HG03139 (cell line): ENCODE data around the gene RAPGEF4.

Experiments
- ATAC-seq: cut with Tn5 transposase; IDR thresholded peaks from one replicate; pipeline ENCODE4 v1.9.1; 2021; ENCODE audit not compliant: unreplicated experiment

Gene RAPGEF4

DNA sequence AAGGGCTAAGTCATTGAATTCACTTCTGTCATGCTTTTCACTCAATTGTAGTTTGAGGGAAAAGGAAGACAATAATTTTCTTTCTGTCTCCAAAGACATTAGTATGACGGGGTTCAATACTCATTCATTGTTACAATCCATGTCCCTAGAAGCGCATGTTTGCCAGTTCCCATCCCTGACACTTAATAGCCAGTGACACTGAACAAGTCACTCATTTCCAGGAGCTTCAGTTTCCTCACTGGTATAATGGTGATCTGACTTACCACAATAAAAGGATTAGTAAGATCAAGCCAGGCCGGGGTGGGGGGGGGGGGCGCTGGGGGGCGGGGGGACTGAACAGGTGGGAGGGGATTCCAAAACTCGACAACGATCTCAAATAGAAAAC lies 195.2 kb downstream of the RAPGEF4 start:
- ATAC-seq = no peak

DNA sequence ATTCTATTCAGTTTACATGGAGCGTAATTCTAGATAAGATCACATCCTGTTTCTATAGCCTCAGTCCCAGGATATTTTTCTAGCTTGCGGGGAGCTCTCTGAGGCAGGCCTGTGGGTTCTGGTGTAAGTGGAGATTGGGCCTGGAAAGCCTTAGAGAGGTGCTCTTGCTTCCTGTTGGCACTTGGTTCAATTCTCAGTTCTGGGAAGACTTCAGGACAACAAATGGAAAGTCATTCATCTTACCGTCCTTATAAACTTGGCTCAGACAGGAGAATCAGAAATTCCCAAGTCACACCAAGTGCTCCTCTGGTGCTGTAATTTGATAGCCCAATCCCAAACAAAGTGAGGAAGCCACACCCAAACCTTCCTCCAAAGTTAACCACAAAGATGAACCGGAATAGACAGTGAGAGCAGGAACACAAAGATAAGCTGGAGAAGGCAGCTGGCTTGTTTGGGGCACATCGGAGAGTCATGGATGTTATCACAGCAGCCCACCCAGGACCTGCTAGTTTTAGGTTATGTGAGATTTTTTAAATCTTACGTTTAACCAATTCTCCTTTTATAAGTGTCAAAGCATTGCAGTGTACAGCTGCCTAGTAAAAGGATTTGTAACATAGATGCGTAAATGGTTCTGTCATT lies 195.7 kb downstream of the RAPGEF4 start:
- no peak for ATAC-seq

DNA sequence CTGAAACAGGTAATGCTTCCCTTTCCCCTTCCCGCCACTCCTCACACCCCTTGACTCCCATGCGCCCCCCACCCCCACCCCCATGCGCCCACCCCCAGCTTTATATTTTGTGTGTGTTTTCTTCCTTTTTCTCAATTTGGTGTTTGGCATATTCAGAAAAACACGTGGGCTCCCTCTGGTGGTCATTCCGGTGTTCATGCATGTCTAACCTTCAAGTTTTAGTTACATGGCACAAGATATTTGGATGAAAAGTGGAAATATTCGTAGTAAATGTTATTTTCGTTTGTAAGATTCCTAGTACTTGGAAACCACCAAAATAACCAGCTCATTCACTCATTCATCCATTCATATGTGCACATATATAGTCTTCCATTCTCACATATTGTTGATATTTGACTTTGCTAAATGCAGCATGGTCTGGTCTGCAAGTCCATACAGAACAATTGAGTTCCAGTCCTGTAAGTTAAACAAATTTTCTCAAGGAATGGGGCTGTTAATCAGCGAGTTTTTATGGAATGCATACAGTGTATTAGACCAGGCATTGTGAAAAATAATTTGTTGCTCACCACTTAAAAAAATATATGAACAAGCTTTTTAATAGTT lies 196.4 kb downstream of the RAPGEF4 start:
- no peak for ATAC-seq

DNA sequence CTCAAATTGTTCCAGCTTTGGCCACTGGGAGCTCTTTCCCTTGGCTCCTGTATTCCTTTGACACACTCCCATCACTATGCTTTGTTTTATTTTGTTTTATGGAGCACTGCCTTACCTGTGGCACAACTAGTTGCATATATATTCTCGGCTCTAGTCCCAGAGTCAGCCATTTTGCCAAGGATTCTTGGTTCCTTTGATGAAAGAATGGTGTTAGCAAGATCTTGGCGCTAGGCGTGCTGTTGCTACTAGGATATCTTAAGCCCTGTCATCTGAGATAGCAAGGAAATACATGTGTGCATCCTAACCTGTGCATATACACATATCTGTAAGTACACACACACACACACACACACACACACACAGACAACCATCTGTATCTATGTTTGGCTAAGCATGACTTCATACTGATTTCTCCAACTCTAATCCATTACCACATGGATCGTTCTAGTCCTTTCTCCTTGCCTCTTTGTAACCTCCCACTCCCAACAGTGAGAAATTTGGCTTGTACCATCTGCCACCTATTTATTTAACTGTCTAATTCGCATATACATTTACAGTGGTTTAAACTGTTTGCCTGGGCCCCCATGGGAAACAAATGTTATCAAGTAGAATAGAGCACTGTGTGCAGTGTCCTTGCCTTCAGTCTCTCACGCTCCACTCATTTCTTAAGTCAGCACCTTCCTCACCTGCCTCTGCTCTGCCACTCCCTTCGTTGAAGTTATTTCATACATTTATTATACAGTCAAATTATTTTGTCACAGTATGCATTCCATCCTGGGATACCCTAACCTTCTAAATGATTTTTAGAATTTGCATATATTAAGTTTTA lies 202.5 kb downstream of the RAPGEF4 start:
- no peak for ATAC-seq

DNA sequence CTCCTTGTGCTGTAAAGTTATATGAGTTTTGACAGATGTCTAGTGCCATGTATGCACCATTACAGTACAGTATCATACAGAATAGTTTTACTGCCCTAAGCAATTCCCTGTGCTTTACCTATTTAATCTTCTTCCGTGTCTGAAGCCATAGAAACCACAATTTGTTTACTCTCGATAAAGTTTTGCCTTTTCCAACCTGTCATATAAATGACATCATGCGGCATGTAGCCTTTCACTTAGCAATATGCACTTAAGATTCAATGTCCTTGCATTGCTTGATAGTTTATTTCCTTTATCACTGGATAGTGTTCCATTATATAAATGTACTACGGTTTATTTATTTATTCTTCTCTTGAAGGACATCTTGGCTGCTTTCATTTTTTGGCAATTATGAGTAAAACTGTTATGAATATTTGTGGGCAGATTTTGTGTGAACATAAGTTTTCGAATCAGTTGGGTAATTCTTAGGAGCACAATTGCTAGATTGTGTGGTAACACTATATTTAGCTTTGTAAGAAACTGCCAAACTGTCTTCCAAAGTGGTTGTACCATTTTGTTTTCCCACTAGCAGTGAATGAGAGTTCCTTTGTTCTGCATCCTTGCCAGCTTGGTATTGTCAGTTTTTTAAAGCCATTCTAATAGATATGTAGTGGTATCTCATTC lies 203.2 kb downstream of the RAPGEF4 start:
- no peak for ATAC-seq

DNA sequence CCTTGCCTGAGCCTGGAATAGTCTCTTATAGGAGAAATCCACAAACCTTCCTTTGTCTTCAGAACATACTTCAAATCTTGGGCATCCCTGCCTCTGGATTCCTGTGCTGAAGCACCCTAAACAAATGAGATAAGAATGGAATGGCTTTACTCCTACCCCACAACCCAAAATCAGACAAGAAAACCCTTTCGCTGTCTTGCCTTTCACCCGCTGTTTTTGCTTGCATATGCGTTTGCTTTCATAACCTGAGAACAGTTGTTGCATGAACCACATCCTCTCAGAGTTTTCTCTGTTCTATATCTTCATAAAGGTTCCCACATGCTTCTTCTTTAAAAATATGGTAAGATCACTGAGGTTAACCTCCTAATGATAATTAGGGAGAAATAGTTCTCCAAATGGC lies 207.9 kb downstream of the RAPGEF4 start:
- no peak for ATAC-seq

DNA sequence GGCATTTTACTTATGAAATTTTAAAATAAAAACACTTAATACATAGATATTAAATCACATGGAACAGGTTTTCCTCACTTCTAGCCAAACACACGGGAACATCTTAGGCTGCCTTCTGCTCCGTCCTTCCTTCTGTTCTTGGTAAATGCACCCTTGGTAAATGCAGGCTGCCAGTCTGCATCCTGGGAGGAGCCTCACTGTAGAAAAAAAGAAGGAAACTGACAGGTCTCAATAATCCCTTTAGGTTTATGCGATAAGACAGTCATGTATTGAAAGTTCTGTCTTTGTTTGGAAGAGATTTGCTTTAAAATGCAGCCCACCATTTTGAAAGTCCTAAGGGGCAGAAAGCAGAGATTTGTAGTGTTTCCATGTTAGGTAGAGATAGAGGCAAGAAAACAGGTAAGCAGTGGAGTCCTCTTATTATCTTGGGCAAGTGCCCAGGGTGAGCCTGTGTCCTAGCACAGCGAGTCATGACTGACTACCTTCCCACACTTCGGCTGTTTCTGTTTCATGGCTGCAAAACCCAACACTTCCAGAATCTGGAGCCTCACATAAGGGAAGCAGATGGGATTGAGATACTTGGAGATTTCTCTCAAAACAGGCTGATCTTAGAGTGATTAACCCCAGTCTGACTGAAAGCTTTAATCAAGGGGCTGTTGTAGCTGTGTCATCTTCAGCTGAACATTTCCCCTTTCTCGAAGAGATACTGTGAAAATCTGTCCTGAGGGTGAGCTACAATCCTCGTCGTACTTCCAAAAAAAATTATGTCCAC lies 208.6 kb downstream of the RAPGEF4 start:
- ATAC-seq = no peak

DNA sequence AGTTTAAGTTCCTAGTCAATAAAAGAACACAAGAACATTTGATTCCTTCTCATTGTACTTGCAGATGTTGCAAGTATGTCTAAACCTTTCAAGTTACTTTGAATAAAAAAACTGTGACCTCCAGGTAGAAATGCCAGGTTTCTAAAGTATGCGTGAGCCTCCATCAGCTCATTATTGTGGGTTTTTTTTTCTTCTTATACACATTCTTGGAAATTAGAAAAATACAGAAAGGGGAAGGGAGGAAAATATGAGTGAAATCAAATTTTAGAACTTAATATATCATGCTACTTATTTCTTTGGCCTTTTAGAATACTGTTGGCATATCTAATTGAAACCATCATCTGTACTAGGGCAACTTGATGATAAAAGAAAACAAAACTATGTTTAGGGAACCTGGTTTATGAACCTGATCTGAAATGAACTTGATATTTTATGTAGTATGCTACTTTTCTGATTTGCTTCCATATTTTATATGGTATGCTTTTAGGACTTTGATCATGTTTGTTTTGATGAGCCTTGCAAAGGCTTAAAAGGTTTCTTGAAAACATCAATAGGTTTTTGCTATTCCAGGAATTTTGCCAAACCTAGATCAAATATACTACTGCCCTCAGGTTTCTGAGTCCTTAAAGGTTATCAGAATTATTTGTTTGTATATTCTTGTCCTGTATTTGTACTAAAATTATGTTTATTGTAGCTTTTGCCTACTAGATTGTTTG lies 209.3 kb downstream of the RAPGEF4 start:
- ATAC-seq = no peak

DNA sequence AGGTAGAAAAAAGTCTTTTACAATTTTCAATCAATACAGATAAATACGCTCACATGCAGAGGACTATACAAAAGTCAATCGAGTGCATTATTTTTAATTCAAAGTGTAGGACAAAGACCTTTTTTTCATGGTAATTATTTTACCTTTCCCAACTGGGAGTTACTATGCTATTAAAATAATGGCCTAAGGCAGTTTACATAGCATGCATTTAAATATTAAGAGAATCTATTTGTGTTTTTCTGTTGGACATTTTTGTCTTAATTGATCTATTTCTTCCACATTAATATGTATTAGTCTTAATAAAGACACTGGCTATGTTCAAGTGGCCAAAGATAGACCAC lies 209.8 kb downstream of the RAPGEF4 start:
- no peak for ATAC-seq

DNA sequence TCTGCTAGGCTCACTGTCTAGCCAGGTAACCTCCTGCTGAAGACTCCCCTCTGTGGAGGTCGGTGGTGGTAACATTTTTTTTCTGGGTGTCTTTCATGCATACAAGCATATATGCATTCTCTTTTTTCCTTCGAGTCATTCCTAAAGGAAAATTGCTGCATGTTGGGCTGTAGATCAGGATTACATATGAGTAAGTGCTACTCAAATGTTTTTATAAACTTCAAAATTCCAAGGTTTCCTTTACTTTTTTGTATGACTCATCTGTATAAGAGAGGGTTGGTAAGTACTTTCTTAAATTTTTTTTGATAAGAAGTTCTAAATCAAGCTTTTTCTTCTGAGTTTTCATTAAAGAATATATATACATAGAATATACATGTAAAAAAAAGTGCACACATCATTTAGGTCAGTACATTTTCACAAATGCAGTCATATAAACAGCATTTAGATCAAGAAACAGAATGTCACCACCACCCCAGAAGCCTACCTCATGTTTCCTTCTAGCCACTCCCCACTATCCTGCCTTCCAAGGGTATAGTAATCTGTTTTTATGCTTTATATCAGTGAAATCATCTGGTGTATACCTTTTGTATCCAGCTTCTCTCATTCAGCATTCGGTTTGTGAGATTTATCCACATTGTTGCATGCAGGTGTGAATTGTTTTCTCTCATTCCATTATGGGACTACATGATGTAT lies 212.0 kb downstream of the RAPGEF4 start:
- ATAC-seq = no peak

DNA sequence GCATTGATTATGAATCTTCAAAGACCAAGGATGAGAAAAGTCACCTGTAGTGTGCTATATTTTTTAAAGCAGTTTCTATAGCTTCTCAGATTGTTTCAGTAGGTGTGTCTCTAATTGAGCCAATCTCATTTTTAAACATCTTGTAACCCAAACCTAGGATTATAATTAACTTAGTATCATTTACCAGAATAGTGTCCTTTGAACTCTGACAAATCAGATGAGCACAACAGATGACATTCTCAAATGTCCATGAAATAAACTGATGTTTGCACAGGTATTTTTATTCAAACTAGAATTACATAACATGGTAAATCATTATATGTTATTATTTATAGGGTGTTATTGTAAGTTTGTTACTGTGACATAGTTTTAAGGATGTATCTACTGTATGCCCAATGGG lies 213.9 kb downstream of the RAPGEF4 start:
- no peak for ATAC-seq

DNA sequence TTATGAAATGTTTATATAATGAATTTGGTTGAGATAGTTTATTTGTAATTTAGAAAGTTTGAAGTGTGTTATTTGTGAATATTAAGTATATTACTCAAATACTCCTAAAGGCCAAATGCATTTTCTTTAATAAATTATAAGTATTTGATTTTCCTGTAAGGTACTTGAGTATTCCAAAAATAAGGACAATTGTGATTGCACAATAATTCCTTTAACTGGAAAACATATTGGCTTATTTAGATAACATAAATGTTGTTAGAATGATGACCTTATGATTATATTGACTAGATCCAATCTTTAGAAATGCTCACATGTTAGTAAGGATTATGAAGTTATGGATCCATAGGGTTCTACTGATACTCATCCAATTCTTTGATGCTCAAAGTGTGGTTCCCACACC lies 214.9 kb downstream of the RAPGEF4 start:
- no peak for ATAC-seq

DNA sequence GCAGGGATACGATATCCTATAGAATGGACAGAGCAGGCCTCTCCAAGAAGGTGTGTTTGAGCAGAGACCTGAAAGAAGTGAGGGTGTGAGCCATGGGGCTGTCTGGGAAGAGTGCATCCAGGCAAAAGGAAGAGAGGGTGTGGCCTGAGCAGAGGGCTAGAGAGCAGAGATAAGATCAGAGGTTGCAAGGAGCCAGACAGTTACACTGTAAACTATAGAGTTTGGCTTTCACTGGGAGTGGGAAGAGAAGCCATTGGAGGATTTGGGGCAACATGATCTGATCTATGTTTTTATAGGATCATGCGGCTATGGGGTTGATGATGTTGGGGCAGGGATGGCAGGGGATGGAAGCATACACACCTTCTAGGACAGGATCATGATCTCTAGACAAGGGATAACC lies 215.9 kb downstream of the RAPGEF4 start:
- ATAC-seq = no peak

DNA sequence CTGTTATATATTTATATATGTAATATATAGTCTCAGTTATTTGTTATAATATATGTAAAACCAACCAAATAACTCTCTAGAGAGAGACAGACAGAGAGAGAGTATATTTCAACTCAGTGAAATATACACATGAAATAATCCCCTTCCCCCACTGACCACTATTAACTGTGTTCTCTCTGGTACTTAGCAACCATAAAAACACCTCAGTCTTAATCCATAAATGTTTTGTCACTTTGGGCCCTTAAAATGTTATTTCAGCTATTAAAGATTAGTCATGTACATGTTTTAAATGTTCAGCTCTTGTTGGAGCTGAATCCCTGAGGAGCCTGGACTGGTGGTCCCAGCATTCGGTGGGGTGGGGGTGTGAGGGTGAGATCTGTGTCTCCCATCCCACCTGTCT lies 217.8 kb downstream of the RAPGEF4 start:
- no peak for ATAC-seq

DNA sequence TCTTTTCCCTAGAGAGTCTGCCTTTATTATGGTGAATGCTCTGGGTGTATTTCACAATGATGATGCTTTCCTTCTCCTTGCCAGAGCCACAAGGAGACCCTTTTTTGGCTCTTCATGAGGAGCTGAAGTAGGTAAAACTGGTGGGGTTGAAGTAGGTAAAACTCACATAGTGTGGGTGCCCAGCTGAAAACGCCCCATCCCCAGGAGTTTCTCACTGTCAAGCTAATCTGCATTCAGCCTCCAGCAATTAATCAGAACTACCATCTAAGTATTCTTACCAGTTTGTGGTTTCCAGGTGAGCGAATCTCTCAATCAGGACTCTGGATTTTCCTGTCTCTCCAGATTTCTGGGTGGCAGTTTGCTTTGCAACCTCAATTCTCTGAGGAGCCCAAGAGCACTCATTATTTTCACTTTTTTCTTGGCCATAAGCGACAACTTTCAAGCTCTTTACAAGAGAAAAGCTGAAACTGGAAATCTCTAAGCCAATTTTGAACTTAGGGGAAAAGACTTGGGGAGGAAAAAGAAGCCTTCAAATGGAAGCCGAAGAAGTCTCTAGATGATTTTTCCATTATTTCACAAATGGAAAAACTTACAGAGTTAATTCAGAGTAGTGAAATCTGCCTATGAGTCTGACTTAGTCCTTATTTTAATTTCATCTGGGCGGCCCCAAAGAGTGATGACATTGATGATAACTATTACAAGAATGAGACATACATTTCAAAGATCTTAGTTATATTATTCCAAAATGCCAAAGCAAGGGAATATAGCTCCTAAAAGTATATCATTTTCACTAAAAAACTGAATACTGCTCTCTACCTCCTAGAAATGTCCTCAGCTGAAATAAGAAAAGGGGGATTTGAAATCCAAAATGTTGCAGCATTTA lies 218.6 kb downstream of the RAPGEF4 start:
- no peak for ATAC-seq

DNA sequence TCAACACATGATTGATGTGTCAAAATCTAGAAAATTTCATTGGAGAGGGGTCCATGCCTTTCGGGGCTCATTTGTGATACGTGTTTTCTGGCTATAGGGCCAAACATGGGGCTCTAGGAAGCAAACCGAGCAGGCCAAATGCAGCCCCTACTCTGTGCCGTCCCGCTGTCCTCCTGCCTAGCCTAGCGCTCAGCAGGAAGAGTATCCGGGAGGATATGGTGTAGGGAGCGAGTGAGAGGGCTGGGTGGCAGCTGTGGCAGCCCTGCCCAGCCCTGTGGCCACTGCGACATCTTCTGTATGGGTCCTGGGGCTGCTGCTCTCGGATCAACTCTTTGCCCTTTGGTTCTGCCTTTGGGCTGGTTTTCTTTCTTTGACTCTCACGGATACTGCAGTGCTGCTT lies 219.9 kb downstream of the RAPGEF4 start:
- no peak for ATAC-seq

DNA sequence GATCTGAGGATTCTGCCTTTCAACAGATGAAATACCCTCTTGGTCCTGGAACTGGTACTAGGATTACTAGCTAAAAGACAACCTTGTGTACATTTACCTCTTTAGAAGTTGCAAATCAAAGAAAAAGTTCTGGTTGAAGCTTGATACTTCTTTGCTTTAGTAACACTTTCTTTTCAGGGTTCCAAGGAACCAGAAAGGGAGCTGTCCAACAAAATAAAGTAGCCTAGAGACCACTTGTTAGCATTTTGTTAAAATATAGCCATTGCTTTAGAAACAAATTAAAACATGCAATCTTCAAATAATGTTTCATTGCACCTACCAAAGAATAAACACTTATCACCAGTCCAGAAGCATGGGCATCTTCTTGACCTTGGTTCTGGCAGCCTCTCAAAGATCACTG lies 222.1 kb downstream of the RAPGEF4 start:
- no peak for ATAC-seq

DNA sequence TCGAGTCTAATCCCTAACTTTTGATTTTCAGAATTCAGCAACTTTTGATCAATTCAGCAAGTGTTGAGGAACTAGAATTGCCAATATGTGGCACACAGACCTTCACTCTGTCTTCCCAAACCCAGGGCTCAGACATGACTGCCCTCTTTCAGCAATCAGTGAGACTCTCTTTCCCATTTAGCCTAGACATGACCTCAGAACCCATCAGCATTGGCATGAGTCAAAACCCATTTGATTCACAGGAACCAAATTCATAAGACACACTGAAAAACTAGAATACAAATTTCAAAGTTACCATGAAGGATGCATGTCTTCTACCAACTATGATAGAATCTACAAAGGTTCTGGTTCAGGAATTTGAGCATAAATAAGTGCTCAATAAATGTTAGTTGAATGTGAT lies 226.4 kb downstream of the RAPGEF4 start:
- no peak for ATAC-seq

DNA sequence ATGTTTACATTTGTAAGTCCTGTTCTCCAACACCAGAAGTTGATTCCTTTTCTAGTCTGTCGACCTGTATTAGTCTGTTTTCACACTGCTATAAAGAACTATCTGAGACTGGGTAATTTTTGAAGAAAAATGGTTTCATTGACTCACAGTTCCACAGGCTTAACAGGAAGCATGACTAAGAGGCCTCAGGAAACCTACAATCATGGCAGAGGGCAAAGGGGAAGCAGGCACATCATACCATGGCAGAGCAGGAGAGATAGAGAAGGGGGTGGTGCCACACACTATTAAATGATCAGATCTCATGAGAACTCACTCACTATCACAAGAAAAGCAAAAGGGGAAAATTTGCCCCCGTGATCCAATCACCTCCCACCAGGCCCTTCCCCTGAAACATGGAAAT lies 227.2 kb downstream of the RAPGEF4 start:
- ATAC-seq = no peak
